NCI-H345 treated with DMSO at 0.1 percent for 48 hours (cell line): ENCODE measurements around the gene KLF16.

Source experiments
- DNase-seq: peaks from one replicate; lab custom pipeline; 2025; ENCODE audit not compliant: unreplicated experiment; lab: John Stamatoyannopoulos, UW

The KLF16 gene

DNA sequence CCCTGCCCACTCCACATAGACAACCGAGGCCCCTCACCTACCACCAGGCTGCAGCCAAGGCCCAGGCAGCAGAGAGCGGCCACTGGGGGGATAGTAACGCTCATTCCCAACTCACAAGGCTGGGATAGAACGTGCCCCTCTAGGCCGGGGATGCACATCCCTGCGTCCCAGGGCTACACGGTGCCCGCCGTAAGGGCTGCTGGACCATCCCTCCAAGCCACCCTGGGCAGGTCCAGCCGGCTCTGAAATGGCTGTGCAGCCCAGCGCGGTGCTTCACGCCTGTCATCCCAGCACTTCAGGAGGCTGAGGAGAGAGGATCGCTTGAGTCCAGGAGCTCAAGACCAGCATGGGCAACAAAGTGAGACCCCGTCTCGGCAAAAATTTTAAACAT lies 18.3 kb downstream of the KLF16 start:
- no peak for DNase-seq

DNA sequence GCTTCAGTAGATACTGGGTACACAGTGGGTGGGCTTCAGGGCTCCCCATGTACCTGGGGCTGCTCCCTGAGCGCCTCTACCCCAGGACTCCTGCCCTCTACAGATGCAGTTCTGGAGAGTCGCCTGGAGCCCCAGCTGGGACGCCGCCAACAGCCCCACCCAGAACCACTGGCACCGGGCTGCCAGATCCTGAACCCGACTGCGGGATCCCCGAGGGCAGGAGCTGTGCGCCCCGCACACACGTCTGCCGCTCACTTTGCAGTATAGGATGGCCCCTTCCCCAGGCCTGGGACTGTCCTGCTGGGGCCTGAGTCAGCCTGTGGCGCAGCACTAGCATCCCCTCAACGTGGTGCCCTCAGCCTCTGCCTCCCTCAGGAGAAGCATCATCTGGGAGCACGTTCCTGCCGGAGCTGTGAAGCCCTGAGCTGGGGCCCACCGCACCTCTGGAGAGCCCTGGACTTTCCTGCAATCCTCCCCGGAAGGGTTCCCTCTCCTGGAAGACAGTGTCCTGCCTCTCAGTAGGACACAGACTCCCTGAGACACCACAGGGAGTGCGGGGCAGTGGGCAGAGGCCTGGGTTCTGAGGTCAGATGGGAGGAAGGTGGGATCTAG lies 18.8 kb downstream of the KLF16 start:
- DNase-seq, result no peak

DNA sequence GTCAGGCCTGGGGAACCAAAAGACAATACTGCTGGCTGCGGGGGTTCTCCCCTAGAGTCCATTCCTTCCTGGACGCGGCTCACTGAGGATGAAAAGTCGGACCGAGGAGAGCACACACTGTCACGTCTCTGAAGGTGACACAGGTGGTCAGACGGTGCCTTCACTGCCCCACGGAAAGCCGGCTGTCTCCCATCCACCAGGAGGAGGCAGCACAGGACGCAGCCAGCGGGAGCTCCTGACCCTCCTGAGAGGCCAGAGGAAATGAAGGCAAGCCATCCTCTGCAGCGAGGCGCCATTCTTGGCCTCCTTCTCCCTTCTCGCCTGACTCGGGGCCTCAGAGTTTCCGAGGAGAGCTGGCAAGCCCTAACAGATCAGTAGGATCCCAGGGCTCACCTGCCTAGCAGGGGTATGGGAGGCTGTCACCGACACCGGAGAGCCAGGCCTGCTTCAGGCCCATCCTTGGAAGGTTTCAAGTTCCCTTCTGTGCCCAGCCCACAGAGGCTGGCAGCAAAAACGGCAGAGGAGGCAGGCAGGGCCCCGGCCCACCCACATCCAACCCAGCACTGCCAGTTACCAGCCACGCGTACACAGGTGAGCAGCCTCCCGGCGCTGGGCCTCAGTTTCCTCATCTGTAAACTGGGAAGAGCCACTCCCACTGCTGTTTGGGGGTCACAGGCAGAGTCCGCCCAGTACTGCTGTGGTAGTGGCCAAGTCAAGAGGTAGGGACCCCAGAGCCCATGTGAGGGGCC lies 19.6 kb downstream of the KLF16 start:
- DNase-seq, result no peak

DNA sequence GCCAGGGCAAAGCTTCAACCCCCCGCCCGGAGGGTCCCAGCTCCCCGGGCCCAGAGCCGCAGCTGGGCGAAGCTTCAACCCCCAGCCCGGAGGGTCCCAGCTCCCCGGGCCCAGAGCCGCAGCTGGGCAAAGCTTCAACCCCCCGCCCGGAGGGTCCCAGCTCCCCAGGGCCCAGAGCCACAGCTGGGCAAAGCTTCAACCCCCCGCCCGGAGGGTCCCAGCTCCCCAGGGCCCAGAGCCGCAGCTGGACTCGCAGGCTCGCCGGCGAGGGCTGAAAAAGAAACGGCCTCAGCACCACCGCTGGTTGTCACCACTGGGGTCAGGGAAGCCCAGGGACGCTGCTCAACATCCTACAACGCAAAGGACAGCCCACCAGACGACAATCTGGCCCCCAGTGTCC lies 20.3 kb downstream of the KLF16 start:
- no peak for DNase-seq

DNA sequence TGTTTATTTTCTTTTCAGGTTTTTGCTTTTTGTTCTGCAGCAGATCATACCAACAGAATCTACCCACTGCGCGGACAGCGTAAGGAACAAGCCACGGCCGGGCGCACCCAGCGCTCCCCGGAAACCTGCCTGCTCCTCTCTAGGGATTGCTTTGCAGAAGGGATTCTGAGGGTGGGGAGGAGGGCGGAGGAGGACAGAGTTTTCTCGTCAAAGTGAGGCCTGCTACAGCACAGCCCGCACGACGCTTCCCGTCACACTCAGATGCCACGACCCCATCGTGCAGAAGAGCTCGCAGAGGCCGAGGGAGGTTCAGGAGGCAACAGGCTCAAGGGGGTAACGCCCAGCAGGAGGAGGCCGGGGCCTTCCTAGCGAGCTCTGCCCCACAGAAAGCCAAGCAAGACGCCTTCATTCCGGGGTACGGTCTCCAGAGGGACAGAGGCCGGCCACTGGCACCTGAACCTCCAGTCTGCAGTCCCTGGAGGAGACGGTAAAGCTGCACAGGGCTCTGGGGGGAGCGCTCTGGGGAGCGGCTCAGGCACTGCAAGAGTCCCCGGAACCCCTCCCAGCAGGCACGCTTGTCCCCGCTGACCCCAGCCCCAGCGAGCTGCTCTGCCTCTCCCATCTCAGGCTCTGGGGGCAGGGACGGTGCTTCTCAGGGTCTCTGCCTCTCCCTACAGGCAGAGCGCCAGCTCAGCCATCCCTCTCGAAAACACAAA lies 22.0 kb downstream of the KLF16 start:
- DNase-seq, result no peak

DNA sequence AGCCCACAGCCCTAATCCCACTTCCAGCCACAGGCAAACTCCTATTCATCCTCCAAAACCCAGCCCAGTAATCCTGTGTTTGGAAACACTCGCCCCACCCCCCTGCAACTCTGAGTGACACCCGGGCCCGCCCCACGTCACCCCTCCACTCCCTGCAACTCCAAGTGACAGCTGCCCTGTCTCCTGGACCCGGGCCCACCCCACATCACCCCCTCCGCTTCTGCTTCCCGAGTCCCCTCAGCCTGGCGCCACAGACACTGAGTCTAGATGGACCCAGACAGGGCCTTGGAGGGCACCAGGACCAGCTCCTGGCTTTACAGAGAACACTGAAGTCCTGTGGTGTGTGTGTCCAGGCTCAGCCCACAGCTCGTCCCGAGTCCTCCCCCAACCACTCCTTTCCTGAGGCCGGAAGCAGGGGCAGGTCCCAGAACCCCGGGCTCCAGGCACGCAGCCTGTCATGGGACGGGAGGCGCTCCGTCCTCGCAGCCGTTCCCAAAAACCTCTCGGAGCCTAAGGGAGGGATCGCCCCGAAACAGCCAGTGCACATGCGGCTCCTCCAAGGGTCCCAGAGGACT lies 22.8 kb downstream of the KLF16 start:
- no peak for DNase-seq

DNA sequence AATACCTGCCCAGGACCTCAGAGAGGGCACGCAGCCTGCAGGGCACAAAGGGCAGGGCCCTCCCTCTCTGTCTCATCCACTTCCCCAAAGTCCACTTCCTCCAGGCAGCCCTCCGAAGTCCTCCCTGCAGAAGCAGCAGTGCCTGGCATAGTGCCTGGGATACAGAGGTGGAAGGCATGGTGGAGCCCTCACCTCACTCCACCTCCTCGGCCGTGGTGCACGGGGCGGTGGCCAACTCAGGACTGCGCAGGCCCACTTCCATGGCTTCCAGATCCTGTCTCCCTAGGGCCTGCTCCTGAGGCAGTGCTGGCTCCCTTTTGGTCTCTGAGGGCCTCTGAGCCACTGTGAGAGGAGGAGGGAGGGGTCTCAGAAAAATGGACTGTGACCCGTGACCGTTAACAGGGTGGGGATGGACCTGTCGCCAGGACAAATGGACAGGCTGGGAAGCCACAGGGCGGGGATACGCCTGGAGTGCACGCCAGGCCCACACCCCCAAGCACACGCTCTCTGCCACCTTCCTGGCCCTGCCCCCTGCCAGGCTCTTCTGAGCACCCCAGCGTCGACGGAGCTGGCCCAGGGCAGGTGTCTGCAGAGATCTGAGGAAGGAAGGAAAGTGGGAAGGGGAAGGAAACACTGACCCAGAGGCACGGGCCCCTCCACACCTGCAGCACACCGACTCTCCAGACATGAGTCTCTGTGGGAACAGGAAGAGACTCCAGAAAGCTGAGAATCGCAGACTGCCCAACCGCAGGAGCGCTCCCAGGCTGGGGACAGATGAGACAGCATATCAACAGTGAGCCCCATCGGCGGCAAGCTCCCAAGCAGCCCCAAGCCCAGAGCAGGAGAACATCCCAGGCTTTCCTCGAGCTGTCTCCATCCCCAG lies 23.5 kb downstream of the KLF16 start:
- DNase-seq, result no peak

DNA sequence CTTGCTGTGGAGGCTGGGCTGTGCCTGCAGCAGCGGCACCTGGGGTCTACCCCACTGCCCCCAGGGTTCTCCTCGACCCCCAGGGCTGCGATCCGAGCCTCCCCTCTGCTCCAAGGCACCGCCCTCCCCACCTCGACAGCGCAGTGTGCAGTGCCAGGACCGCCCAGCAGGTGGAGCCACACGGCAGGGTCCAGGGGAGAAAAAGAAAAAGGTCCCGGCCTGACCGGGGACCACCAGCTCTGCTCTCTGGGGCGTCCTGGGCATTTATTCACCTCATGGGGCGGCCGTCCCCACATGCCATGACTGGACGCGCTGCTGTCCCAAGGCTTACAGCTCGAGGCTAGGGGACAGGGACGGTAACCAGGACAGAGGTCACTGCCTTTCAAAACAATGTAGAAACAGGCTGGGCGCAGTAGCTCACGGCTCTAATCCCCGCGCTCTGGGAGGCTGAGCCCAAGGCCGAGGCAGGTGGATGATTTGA lies 25.7 kb downstream of the KLF16 start:
- DNase-seq, result no peak

DNA sequence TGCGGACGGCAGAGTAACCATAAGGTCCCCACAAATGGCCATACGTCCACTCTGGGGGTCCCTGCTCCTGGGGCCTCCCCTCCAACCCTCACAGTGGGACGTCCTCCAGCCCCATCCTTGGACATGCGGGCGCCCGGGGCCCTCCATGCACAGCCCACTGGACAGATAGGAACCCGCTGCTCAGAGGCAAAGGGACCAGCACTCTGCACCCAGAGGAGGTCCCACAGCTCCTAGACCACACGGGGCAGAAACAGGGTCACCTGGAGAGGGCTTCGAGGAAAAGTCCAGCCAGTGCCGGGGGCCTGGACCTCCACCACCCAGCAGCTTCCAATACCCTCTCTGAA lies 26.2 kb downstream of the KLF16 start:
- no peak for DNase-seq

DNA sequence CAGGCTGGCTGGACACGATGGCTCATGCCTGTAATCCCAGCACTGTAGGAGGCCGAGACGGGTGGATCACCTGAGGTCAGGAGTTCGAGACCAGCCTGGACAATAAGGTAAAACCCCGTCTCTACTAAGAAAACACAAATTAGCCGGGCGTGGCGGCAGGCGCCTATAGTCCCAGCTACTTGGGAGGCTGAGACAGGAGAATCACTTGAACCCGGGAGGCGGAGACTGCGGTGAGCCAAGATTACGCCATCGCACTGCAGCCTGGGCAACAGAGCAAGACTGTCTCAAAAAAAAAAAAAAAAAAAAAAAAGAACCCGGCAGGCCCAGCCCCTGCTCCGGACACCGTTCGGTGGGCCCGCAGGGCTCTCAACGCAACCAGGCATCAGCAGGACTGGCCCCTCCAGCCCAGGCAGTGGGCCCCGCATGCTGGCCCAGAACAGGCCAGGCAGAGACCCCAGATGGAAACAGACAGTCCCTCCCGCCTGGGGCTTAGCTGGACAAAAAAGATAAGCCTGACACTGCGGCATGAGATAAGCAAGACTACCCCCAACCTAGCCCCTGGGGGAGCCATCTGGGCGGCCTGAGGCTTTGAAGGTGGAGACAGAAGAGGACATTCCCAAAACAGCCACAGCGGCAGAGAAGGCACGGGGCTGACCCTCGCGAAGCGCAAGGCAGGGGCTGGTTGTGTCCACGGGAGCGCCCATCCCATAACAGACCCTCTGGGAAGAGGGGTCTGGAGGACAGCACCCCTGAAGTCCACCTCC lies 26.7 kb downstream of the KLF16 start:
- DNase-seq, result no peak

DNA sequence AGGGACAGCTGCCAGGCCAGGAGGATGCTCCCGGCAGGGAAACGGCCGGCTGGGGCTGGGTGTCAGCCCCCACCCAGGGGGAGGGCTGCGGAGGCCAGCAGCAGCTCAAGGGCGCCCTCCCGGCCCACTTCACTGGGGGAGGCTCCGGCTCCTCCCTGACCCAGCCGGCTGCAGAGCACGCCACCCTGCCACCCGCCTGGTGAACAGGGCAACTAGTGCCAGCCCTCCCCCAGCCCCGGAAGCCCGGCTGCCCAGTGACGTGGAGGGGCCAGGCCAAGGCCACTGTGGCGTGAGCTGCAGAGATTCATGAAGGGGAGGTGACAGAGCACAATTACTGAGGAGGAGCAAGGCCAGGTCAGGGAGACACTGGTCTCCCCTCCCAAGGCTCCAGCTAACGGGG lies 29.8 kb downstream of the KLF16 start:
- DNase-seq, result no peak

DNA sequence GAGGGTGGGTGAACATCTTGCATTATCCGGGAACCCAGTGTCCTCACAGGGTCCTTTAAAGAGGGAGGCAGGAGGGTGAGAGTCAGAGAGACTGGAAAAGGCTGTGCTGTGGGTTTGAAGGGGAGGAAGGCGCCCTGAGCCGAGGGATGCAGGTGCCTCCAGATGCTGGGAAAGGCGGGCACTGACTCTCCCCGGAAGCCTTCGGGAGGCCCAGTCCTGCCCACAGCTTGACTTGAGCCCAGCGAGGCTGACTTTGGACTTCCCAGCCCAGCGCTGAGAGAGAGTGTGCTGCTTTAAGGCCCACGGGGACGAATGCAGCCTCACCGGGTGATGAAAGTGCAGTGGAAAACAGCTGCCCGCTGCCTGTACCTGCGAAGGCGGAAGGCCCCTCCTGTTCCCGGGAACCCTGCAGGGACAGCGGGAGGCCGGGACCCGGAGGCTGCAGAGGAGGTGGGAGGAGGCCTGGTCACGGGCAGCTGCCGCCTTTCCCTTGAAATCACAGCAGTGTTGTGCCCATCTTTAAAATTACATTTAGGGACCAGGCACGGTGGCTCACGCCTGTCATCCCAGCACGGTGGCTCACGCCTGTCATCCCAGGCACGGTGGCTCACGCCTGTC lies 31.2 kb downstream of the KLF16 start:
- no peak for DNase-seq

DNA sequence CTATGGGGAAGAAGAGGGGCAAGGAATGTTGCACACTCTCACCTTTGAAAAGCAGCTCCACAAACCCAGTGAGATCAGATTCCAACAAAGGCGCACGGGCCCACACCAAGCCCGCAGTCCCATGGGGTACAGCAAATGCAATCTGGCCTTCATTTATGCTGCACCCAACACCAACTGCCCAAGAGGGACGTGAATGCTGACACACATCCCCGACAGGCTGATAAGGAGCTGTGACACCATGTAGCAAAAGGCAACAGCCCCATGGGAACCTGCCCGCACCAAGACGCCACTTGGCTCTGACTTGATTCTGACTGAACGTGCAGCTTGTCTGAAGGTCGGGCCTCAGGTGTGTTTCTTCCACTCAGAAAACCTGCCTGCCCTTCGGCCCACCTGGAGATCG lies 32.4 kb downstream of the KLF16 start:
- no peak for DNase-seq

DNA sequence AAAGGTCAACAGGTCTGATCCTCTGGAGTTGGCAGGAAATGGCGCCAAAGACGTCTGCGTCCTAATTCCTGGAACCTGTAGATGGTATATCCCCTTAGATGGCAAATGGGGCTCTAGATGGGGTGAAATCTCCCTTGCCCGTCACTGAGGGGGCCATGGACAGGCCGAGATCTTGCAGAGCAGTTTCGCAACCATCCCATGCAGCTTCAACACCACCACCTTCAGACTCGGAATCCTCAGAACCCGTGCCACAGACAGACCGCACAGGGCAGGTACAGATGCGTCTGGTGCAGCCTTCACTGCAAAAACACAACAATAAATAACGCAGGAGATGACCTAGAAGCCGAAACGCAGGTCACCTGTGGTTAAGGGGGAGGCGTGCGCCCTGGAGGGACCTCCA lies 32.8 kb downstream of the KLF16 start:
- DNase-seq, result no peak

DNA sequence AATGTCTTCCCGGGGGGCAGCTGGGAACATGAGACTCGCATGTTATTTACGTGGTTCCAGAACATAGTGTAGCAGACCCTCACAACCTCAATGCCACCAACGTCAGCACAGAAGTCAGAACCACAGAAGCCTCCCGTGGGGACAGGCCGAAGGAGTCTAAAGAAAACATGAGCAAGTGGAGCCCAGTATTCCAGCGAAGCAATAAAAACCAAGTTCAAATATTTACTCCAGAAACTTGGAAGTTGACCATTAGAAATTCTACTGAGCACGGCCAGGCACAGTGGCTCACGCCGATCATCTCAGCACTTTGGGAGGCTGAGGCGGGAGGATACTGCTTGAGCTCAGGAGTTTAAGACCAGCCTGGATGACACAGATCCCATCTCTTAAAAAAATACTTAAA lies 33.4 kb downstream of the KLF16 start:
- no peak for DNase-seq

DNA sequence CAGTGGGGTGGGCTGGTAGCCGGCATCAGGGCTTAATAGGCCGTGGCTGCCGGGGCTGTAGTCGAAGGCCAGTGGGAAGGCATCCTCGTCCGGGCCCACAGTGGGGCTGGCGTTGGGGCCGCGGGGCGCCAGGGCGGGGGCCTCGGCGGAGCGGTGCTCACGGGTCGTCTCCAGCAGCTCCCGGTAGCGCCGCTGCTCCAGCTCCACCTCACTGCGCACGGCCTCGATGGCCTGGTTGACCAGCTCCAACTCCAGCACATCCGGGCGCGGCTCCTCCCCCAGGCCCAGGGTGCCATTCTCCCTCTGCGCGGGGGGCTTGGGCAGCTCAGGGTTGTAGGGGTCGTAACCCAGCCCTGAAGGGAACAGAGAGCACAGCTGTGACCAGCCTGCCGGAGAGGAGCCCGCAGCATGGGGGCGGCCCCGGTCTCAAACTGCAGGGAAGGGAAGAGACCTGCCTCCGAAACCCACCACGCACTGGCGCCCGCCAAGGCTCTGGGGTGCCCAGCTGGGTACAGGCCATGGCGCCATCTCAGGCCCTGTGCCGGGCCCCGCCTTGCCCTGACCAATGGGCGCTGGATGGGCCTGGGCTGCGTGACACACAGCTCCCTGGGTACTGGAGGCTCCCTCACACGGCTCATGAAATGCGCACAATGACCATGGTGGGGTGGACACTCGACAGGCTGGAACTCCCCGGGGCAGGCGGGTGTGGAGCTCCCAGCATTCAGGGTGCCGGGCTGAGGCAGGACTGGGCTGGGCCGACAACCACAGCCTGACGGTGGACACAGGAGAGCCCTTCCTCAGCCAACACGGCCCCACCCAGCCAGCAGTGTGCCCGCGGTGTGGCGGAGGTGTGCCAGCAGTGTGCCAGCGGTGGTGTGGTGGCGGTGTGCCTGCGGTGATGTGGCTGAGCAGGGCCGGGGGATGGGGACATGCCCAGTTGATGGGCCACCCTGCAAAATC lies 34.8 kb downstream of the KLF16 start:
- no peak for DNase-seq

DNA sequence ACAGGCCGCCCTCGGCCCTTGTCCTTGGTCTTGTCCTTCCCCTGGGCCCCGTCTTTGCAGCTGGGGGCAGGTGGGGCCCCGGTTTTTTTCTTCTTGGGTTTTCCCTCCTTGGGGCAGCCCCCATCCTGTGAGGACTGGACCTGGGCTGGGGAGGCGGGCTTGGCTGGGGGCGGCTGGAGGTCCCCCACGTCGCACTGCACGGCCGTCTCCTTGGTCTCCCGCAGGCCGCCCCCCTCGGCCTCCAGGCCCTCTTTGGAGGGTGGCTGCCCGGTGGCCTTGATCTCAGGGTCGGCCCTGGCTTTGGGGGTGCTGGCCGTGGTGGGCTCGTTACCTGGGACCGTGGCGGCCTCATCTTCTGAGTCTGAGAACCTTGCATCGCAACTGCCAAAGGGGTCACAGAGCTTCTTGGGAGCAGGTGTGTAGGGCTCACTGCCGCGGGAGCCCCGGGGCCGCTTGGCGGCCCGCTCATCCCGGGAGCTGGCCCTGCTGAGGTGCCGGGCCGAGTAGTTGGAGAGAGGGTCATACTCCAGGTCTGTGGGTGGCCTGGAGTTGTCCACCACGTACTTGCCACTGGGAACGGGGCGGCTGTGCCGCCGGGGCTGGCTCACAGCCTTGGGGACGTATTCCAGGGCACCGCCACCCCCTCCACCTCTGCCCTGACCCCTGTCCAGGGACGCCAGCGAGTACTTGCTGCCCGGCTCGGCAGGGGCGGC lies 35.7 kb downstream of the KLF16 start:
- no peak for DNase-seq
